H1 (cell line): Measurements from ENCODE around the gene UIMC1. TPM values are rescaled to one million over a fixed set of nuclear protein-coding genes. Genes with fewer than 3 reads are reported as not detected.
A peak's percentile ranks its signal among the peaks of the same experiment; 100 is the strongest.

Source experiments
- CTCF ChIA-PET: fragments of 300-600 bp; sonication (Branson Sonifier 250); formaldehyde crosslinking; loops from one replicate; lab custom pipeline; 2021; ENCODE audit not compliant: partially characterized antibody; lab: Charles Lee
- POLR2A ChIA-PET: fragments of 300-600 bp; sonication (Branson Sonifier 250); formaldehyde crosslinking; loops from one replicate; lab custom pipeline; 2021; ENCODE audit warnings: inconsistent platforms; ENCODE audit not compliant: partially characterized antibody; lab: Charles Lee
- DNase-seq, 2 experiments: peaks; one replicate each; pipeline versions ENCODE4 v3.0.0 to v3.0.0-alpha.2; 2010 to 2022; ENCODE audit warnings: low spot score in 2 of 2, low read depth in 1 of 2, mixed read lengths in 1 of 2
- FAIRE-seq: peaks from 2 replicates; lab custom pipeline; 2011; peaks lifted over from hg19 to GRCh38; lab: Jason Lieb, UNC
- H2AFZ ChIP-seq: 2 replicates; pipeline ENCODE4 v1.8.1; 2012; ENCODE audit warnings: low read length, inconsistent platforms
- H2AK5ac ChIP-seq: 2 replicates; pipeline ENCODE4 v1.6.1; 2013; ENCODE audit warnings: low read depth, low read length
- H2BK120ac ChIP-seq: replicated peaks from 2 replicates; pipeline ENCODE3; 2013; ENCODE audit warnings: low read depth, low read length, inconsistent platforms
- H2BK12ac ChIP-seq: 2 replicates; pipeline ENCODE4 v1.6.1; 2013; ENCODE audit warnings: low read depth, low read length
- H2BK15ac ChIP-seq: 2 replicates; pipeline ENCODE4 v1.6.1; 2013; ENCODE audit warnings: low read length
- H2BK20ac ChIP-seq: 2 replicates; pipeline ENCODE4 v1.6.1; 2013; ENCODE audit warnings: low read length
- H2BK5ac ChIP-seq: 2 replicates; pipeline ENCODE4 v1.6.1; 2013; ENCODE audit warnings: low read depth, low read length
- H3K14ac ChIP-seq: 2 replicates; pipeline ENCODE4 v1.6.1; 2013; ENCODE audit warnings: inconsistent platforms; ENCODE audit not compliant: insufficient read length
- H3K18ac ChIP-seq: 2 replicates; pipeline ENCODE4 v1.6.1; 2013; ENCODE audit warnings: low read length; ENCODE audit errors: extremely low read depth
- H3K23ac ChIP-seq: 2 replicates; pipeline ENCODE4 v1.6.1; 2013; ENCODE audit warnings: inconsistent platforms; ENCODE audit not compliant: insufficient read length
- H3K23me2 ChIP-seq: 2 replicates; pipeline ENCODE4 v1.6.1; 2013; ENCODE audit warnings: low read depth, low read length
- H3K27ac ChIP-seq: 2 replicates; pipeline ENCODE4 v1.6.1; 2011; ENCODE audit warnings: low read depth, low read length, inconsistent platforms
- H3K27me3 ChIP-seq, 4 experiments: replicated peaks in 1 of 4; 1 replicate in 1 of 4; 2 replicates in 3 of 4; pipeline versions ENCODE4 v1.6.1 to v1.8.1; 2011 to 2013; ENCODE audit warnings: low read length in 3 of 4, mild to moderate bottlenecking in 3 of 4, inconsistent platforms in 2 of 4, mixed read lengths in 2 of 4, moderate library complexity in 1 of 4; ENCODE audit not compliant: control insufficient read depth in 3 of 4, insufficient read depth in 3 of 4; ENCODE audit errors: extremely low read depth in 1 of 4
- H3K36me3 ChIP-seq, 4 experiments: 2 replicates each; pipeline versions ENCODE4 v1.6.1 to v1.8.1; 2011 to 2013; ENCODE audit warnings: mild to moderate bottlenecking in 4 of 4, low read length in 3 of 4, moderate library complexity in 2 of 4, control low read depth in 1 of 4, inconsistent platforms in 1 of 4; ENCODE audit not compliant: insufficient read depth in 4 of 4, control insufficient read depth in 2 of 4
- H3K4ac ChIP-seq: replicated peaks from 2 replicates; pipeline ENCODE3; 2013; ENCODE audit warnings: low read length, low read depth, mixed read lengths, inconsistent platforms; ENCODE audit not compliant: insufficient read length
- H3K4me1 ChIP-seq, 4 experiments: replicated peaks in 1 of 4; 1 replicate in 1 of 4; 2 replicates in 3 of 4; pipeline versions ENCODE4 v1.6.1 to v1.8.1; 2011 to 2013; ENCODE audit warnings: low read length in 3 of 4, inconsistent platforms in 2 of 4, mixed read lengths in 1 of 4; ENCODE audit not compliant: insufficient read depth in 4 of 4, control insufficient read depth in 3 of 4
- H3K4me2 ChIP-seq, 2 experiments: 2 replicates each; pipeline versions ENCODE4 v1.6.1 to v1.8.1; 2011 to 2013; ENCODE audit warnings: low read depth in 2 of 2, low read length in 2 of 2, control low read depth in 1 of 2, inconsistent platforms in 1 of 2, mild to moderate bottlenecking in 1 of 2; ENCODE audit not compliant: insufficient read depth in 1 of 2
- H3K4me3 ChIP-seq, 4 experiments: fragments of 200-600, 300-600 bp in 1 of 4; sonication (generic), shearing (Covaris generic), sonication (Bioruptor Twin) in 1 of 4; 2 replicates each; pipeline versions ENCODE4 v1.5.1 to v1.8.1; 2011 to 2016; ENCODE audit warnings: low read length in 4 of 4, low read depth in 3 of 4, control low read depth in 2 of 4, inconsistent platforms in 2 of 4, mild to moderate bottlenecking in 2 of 4, mixed read lengths in 1 of 4, moderate library complexity in 1 of 4; ENCODE audit not compliant: insufficient read depth in 2 of 4; ENCODE audit errors: extremely low read depth in 1 of 4
- H3K56ac ChIP-seq: replicated peaks from 2 replicates; pipeline ENCODE3; 2013; ENCODE audit warnings: low read depth, mild to moderate bottlenecking, mixed read lengths, low read length, inconsistent platforms; ENCODE audit not compliant: insufficient read length
- H3K79me1 ChIP-seq: 2 replicates; pipeline ENCODE4 v1.6.1; 2013; ENCODE audit warnings: low read depth, low read length, control low read depth
- H3K79me2 ChIP-seq, 2 experiments: 2 replicates each; pipeline versions ENCODE4 v1.6.1 to v1.8.1; 2012 to 2013; ENCODE audit warnings: low read length in 2 of 2, mild to moderate bottlenecking in 2 of 2, inconsistent platforms in 1 of 2; ENCODE audit not compliant: insufficient read depth in 2 of 2, control insufficient read depth in 1 of 2
- H3K9ac ChIP-seq, 4 experiments: replicated peaks in 1 of 4; 1 replicate in 1 of 4; 2 replicates in 3 of 4; pipeline versions ENCODE4 v1.6.1 to v1.8.1; 2011 to 2013; ENCODE audit warnings: low read depth in 3 of 4, low read length in 3 of 4, control low read depth in 2 of 4, mild to moderate bottlenecking in 2 of 4, moderate library complexity in 2 of 4, inconsistent platforms in 1 of 4; ENCODE audit errors: extremely low read depth in 1 of 4
- H3K9me3 ChIP-seq, 2 experiments: 2 replicates each; pipeline versions ENCODE4 v1.6.1 to v1.8.1; 2012 to 2013; ENCODE audit warnings: mild to moderate bottlenecking in 2 of 2, moderate library complexity in 2 of 2, control low read depth in 1 of 2, inconsistent platforms in 1 of 2, low read depth in 1 of 2, low read length in 1 of 2, mixed read lengths in 1 of 2; ENCODE audit not compliant: insufficient read depth in 2 of 2
- H4K20me1 ChIP-seq, 2 experiments: replicated peaks in 1 of 2; 2 replicates each; pipeline versions ENCODE3 to v1.8.1; 2011 to 2013; ENCODE audit warnings: inconsistent platforms in 2 of 2, low read length in 2 of 2, mild to moderate bottlenecking in 1 of 2; ENCODE audit not compliant: insufficient read depth in 2 of 2, control insufficient read depth in 1 of 2
- H4K5ac ChIP-seq: 2 replicates; pipeline ENCODE4 v1.6.1; 2013; ENCODE audit warnings: low read length, low read depth, mixed read lengths, inconsistent platforms; ENCODE audit not compliant: insufficient read length
- H4K8ac ChIP-seq: 2 replicates; pipeline ENCODE4 v1.8.0; 2013; ENCODE audit warnings: mild to moderate bottlenecking, moderate library complexity, low read length, inconsistent platforms; ENCODE audit not compliant: insufficient read depth; ENCODE audit errors: extremely low read depth
- H4K91ac ChIP-seq: replicated peaks from 2 replicates; pipeline ENCODE3; 2013; ENCODE audit warnings: low read length, mixed read lengths, inconsistent platforms; ENCODE audit not compliant: insufficient read length
- ATF2 ChIP-seq: IDR thresholded peaks from 2 replicates; pipeline ENCODE4 v1.6.1; 2012; ENCODE audit warnings: low read length, inconsistent platforms
- CTBP2 ChIP-seq: IDR thresholded peaks from 2 replicates; pipeline ENCODE4 v1.7.0; 2011; ENCODE audit warnings: borderline replicate concordance, mild to moderate bottlenecking, moderate library complexity, mixed read lengths, low read length; ENCODE audit not compliant: insufficient read depth, insufficient read length
- HDAC6 ChIP-seq: IDR thresholded peaks from one replicate; pipeline ENCODE4 v1.7.1; 2012; ENCODE audit warnings: low read depth, mild to moderate bottlenecking, inconsistent platforms, low read length, moderate library complexity
- TCF12 ChIP-seq: IDR thresholded peaks from 2 replicates; pipeline ENCODE4 v1.6.1; 2011; ENCODE audit warnings: low read depth, mild to moderate bottlenecking, low read length
- YY1 ChIP-seq: IDR thresholded peaks from 2 replicates; pipeline ENCODE4 v1.6.1; 2011; ENCODE audit warnings: low read depth, mild to moderate bottlenecking, low read length
- WGBS, 2 experiments: shearing (Covaris generic) in 1 of 2; methylation state at CpG; one replicate each; pipeline versions ENCODE4 v1.1.6 to v1.1.7; 2013 to 2015; ENCODE audit warnings: low lambda C conversion rate in 2 of 2, mixed read lengths in 2 of 2, inconsistent platforms in 1 of 2, low coverage in 1 of 2, missing lambda C conversion rate in 1 of 2; ENCODE audit not compliant: insufficient replicate concordance in 2 of 2, insufficient coverage in 1 of 2, insufficient read length in 1 of 2; ENCODE audit errors: extremely low coverage in 1 of 2, missing lambda C conversion rate in 1 of 2; 5-methylcytosine and 5-hydroxymethylcytosine counted together
- polyA plus RNA-seq, 7 experiments: library from polyadenylated mRNA; depleted of rRNA in 3 of 7; stranded (reverse) in 5 of 7; unstranded in 2 of 7; fragments of >200 nt in 5 of 7; fragments of 200-250 nt in 2 of 7; gene quantifications; 1 replicate in 5 of 7; 2 replicates in 1 of 7; 4 replicates in 1 of 7; pipeline versions ENCODE4 v1.2.1 to v1.2.3, GENCODE V29; 2011 to 2013; ENCODE audit warnings: missing spikeins in 2 of 7, mixed read lengths in 2 of 7
- total RNA-seq: library from RNA; stranded (reverse); fragmentation: NEBNext Ultra II Directional; extraction: Animal tissue kit (Norgen Biotek cat#: 25700); gene quantifications from 2 replicates; pipeline ENCODE4 v1.2.1, GENCODE V29; 2021
- TF ChIP-seq, protein P1 (sequence below), 3 experiments: IDR thresholded peaks; 1 replicate in 2 of 3; 2 replicates in 1 of 3; pipeline versions ENCODE4 v1.5.1 to v1.6.1; 2011; ENCODE audit warnings: low read length in 3 of 3, mild to moderate bottlenecking in 3 of 3, inconsistent platforms in 2 of 3, low read depth in 1 of 3, moderate library complexity in 1 of 3; ENCODE audit not compliant: insufficient read depth in 1 of 3; ENCODE audit errors: control extremely low read depth in 1 of 3

UIMC1 gene
- total and polyA plus RNA-seq, 2 of the 8 experiments (the other 6 are each of a cell fraction or from before 2014, with no cell fraction given): 12.8 to 43.7 TPM

GRCh38 chr5:177035976-177036375 lies 29.4 kb upstream of the UIMC1 start:
- no peak overlapping the region for H3K27ac ChIP-seq
- H3K4me3 ChIP-seq: 0 out of 8 replicates have a peak overlapping the region, but pooled peaks of 1 of the 4 experiments have one; percentile 3
- peaks cover 5 to 43% of the 10 kb centered on the region in 2 experiments; a peak in 3 of 4 replicates for H3K79me2 ChIP-seq
- FAIRE-seq: no peak
- ChIA-PET POLR2A (interaction anchor here (0.8 to 1.5 kb wide), 2 partner anchors 9 kb away, joined by 3 read pairs; no protein-coding TSS in a partner anchor), CTCF (interaction anchor here (1.5 to 2.0 kb wide), 2 partner anchors 13 to 36 kb away, joined by 3 to 9 read pairs; partner anchors contain the start of gene ZNF346)
- no peak overlapping the region for H2AK5ac ChIP-seq
- no peak overlapping the region for H3K18ac ChIP-seq
- no peak overlapping the region for H3K4me2 ChIP-seq
- no peak overlapping the region for H4K5ac ChIP-seq
- peaks cover 0 to 8% of the 10 kb centered on the region in 2 experiments for H4K20me1 ChIP-seq
- H3K9ac ChIP-seq: no peak overlapping the region
- no peaks in the 10 kb centered on the region for H3K9me3 ChIP-seq
- DNase-seq: peak in 1 of 2 experiments; percentile 47
- WGBS, 2 experiments: 55% methylated on average over 1 of the region's 1 CpG; no CpG with 5 or more reads in 1 of the 2 experiments
- H3K23ac ChIP-seq: no peak overlapping the region
- no peak overlapping the region for H2AFZ ChIP-seq
- H2BK120ac ChIP-seq: no peak overlapping the region
- H3K23me2 ChIP-seq: no peaks in the 10 kb centered on the region
- H3K14ac ChIP-seq: no peak overlapping the region
- no peak overlapping the region for H3K4ac ChIP-seq
- TF ChIP-seq, protein P1, sequence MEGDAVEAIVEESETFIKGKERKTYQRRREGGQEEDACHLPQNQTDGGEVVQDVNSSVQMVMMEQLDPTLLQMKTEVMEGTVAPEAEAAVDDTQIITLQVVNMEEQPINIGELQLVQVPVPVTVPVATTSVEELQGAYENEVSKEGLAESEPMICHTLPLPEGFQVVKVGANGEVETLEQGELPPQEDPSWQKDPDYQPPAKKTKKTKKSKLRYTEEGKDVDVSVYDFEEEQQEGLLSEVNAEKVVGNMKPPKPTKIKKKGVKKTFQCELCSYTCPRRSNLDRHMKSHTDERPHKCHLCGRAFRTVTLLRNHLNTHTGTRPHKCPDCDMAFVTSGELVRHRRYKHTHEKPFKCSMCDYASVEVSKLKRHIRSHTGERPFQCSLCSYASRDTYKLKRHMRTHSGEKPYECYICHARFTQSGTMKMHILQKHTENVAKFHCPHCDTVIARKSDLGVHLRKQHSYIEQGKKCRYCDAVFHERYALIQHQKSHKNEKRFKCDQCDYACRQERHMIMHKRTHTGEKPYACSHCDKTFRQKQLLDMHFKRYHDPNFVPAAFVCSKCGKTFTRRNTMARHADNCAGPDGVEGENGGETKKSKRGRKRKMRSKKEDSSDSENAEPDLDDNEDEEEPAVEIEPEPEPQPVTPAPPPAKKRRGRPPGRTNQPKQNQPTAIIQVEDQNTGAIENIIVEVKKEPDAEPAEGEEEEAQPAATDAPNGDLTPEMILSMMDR (IDR thresholded peaks at IDR 0.05; ENCODE audit: control extremely low read depth in 1 of 3, insufficient read depth in 1 of 3, low read depth in 1 of 3, low read length in 3 of 3): peak in 1 of 3 experiments; percentile 11; a peak in 1 of 4 replicates
- TF ChIP-seq CTBP2: no peak
- TF ChIP-seq YY1: peak; percentile 47; the same call in 1 of the 2 replicates
- TF ChIP-seq ATF2: no peak
- no peak for TF ChIP-seq HDAC6
- TF ChIP-seq TCF12: no peak
- H4K91ac ChIP-seq: no peak overlapping the region
- no peak overlapping the region for H2BK15ac ChIP-seq
- peaks cover 7% of the 10 kb centered on the region for H3K79me1 ChIP-seq
- no peak overlapping the region for H2BK5ac ChIP-seq
- H2BK12ac ChIP-seq: no peak overlapping the region
- H4K8ac ChIP-seq: no peak overlapping the region
- H3K56ac ChIP-seq: no peak overlapping the region
- H3K4me1 ChIP-seq: peaks cover 0 to 6% (median 4%) of the 10 kb centered on the region in 4 experiments; a peak in 6 of 7 replicates
- H2BK20ac ChIP-seq: no peak overlapping the region
- H3K36me3 ChIP-seq: peaks cover 2 to 3% (median 2%) of the 10 kb centered on the region in 4 experiments; a peak in 4 of 8 replicates
- H3K27me3 ChIP-seq: no peaks in the 10 kb centered on the region
